Skin epidermis (tissue), 12 donors: ENCODE data around the gene TRNP1.

ENCODE experiments used
- H3K27ac ChIP-seq, 21 experiments: fragments of 200-600 bp; sonication (generic) in 11 of 21; one replicate each; pipeline ENCODE4 v1.5.0; 2020; ENCODE audit warnings: mild to moderate bottlenecking in 3 of 21, inconsistent platforms in 2 of 21, moderate library complexity in 2 of 21
- H3K4me3 ChIP-seq, 7 experiments: fragments of 200-600 bp; sonication (generic) in 2 of 7; one replicate each; pipeline ENCODE4 v1.5.0; 2020; ENCODE audit warnings: inconsistent platforms in 2 of 7, mild to moderate bottlenecking in 2 of 7, moderate library complexity in 1 of 7

TRNP1 gene

GRCh38 chr1:27016376-27016775 lies 22.9 kb downstream of the TRNP1 start:
- Histone ChIP-seq H3K27ac (no peak overlapping the region), H3K4me3 (no peak overlapping the region)

- H3K4me3 ChIP-seq: no peak overlapping the region
- no peak overlapping the region for H3K27ac ChIP-seq
Observed at GRCh38 chr1:27017207-27017606, 23.7 kb downstream of the TRNP1 start.

- no peak overlapping the region for H3K27ac ChIP-seq
- no peak overlapping the region for H3K4me3 ChIP-seq
Observed at GRCh38 chr1:27018316-27018715, 24.8 kb downstream of the TRNP1 start.

- Histone ChIP-seq H3K4me3 (no peak overlapping the region), H3K27ac (no peak overlapping the region)
Observed at GRCh38 chr1:27021354-27022031, 28.0 kb downstream of the TRNP1 start.

- Histone ChIP-seq H3K4me3 (no peak overlapping the region), H3K27ac (peak overlapping the region in 1 of 21 experiments; percentile 25)
Observed at GRCh38 chr1:27025718-27026117, 32.2 kb downstream of the TRNP1 start.

GRCh38 chr1:27026621-27027574 lies 33.4 kb downstream of the TRNP1 start:
- Histone ChIP-seq H3K27ac (peak overlapping the region in 20 of 21 experiments; percentile 26 to 80 (median 72)), H3K4me3 (no peak overlapping the region)

- H3K4me3 ChIP-seq: no peak overlapping the region
- H3K27ac ChIP-seq: peak overlapping the region in 19 of 21 experiments; percentile 31 to 80 (median 72)
Observed at GRCh38 chr1:27027575-27028250, 34.2 kb downstream of the TRNP1 start.

- Histone ChIP-seq H3K4me3 (no peak overlapping the region), H3K27ac (peak overlapping the region in 4 of 21 experiments; percentile 23 to 78 (median 39))
Observed at GRCh38 chr1:27029517-27029916, 36.0 kb downstream of the TRNP1 start.

- Histone ChIP-seq H3K4me3 (peak overlapping the region in 6 of 7 experiments; percentile 5 to 25 (median 10)), H3K27ac (peak overlapping the region in 20 of 21 experiments; percentile 65 to 88 (median 81))
Observed at GRCh38 chr1:27031235-27032118, 38.0 kb downstream of the TRNP1 start.

GRCh38 chr1:27032119-27032461 lies 38.6 kb downstream of the TRNP1 start:
- Histone ChIP-seq H3K4me3 (peak overlapping the region in 4 of 7 experiments; percentile 5 to 19 (median 7)), H3K27ac (peak overlapping the region in 20 of 21 experiments; percentile 65 to 88 (median 81))

- Histone ChIP-seq H3K4me3 (no peak overlapping the region), H3K27ac (peak overlapping the region in 18 of 21 experiments; percentile 1 to 86 (median 65))
Observed at GRCh38 chr1:27033043-27033746, 39.7 kb downstream of the TRNP1 start.

GRCh38 chr1:27035344-27035743 lies 41.9 kb downstream of the TRNP1 start:
- no peak overlapping the region for H3K4me3 ChIP-seq
- no peak overlapping the region for H3K27ac ChIP-seq

- no peak overlapping the region for H3K27ac ChIP-seq
- H3K4me3 ChIP-seq: no peak overlapping the region
Observed at GRCh38 chr1:27036718-27037117, 43.2 kb downstream of the TRNP1 start.

GRCh38 chr1:27037518-27037917 lies 44.0 kb downstream of the TRNP1 start:
- Histone ChIP-seq H3K4me3 (no peak overlapping the region), H3K27ac (no peak overlapping the region)

GRCh38 chr1:27038020-27038419 lies 44.5 kb downstream of the TRNP1 start:
- no peak overlapping the region for H3K27ac ChIP-seq
- H3K4me3 ChIP-seq: no peak overlapping the region

- Histone ChIP-seq H3K27ac (no peak overlapping the region), H3K4me3 (no peak overlapping the region)
Observed at GRCh38 chr1:27042670-27043069, 49.2 kb downstream of the TRNP1 start.

GRCh38 chr1:27044613-27045151 lies 51.2 kb downstream of the TRNP1 start:
- peak overlapping the region in 1 of 21 experiments; percentile 7 for H3K27ac ChIP-seq
- no peak overlapping the region for H3K4me3 ChIP-seq

GRCh38 chr1:27045973-27046558 lies 52.6 kb downstream of the TRNP1 start:
- no peak overlapping the region for H3K4me3 ChIP-seq
- H3K27ac ChIP-seq: peak overlapping the region in 2 of 21 experiments; percentile 18 to 45
